Neutrophil (primary cell): ENCODE results near the gene MESP1.

Experiments
- H3K27ac ChIP-seq: fragments of 200-600 bp; sonication (generic); 2 replicates; pipeline ENCODE4 v1.5.1; 2016; ENCODE audit warnings: mild to moderate bottlenecking, moderate library complexity
- H3K27me3 ChIP-seq: fragments of 200-600 bp; sonication (generic); 2 replicates; pipeline ENCODE4 v1.6.0; 2016; ENCODE audit warnings: mild to moderate bottlenecking
- H3K36me3 ChIP-seq: fragments of 200-600 bp; sonication (generic); 2 replicates; pipeline ENCODE4 v1.5.1; 2017
- H3K4me1 ChIP-seq, 2 experiments: fragments of 200-600 bp in 1 of 2; sonication (generic) in 1 of 2; 1 replicate in 1 of 2; 2 replicates in 1 of 2; pipeline versions ENCODE4 v1.5.1 to v1.6.1; 2013 to 2016; ENCODE audit warnings: low read depth in 1 of 2, low read length in 1 of 2, mild to moderate bottlenecking in 1 of 2, moderate library complexity in 1 of 2; ENCODE audit not compliant: control insufficient read depth in 1 of 2, insufficient read depth in 1 of 2
- H3K4me3 ChIP-seq, 2 experiments: fragments of 200-600 bp in 1 of 2; sonication (generic) in 1 of 2; 1 replicate in 1 of 2; 2 replicates in 1 of 2; pipeline ENCODE4 v1.5.1; 2013 to 2016; ENCODE audit warnings: low read depth in 1 of 2, low read length in 1 of 2, mild to moderate bottlenecking in 1 of 2, moderate library complexity in 1 of 2
- H3K9me3 ChIP-seq: fragments of 200-600 bp; sonication (generic); 2 replicates; pipeline ENCODE4 v1.5.1; 2016
- CTCF ChIP-seq: fragments of 200-600 bp; sonication (generic); IDR thresholded peaks from 2 replicates; pipeline ENCODE4 v1.5.1; 2016; ENCODE audit warnings: antibody characterized with exemption

Gene MESP1

GRCh38 chr15:89772932-89773583 is 22.0 kb upstream of the MESP1 start:
- H3K4me1 ChIP-seq, result peaks cover 12 to 18% of the 10 kb centered on the region in 2 experiments
- no peak for TF ChIP-seq CTCF
- no peak overlapping the region for H3K4me3 ChIP-seq
- H3K9me3 ChIP-seq, result no peaks in the 10 kb centered on the region
- peaks cover 24% of the 10 kb centered on the region for H3K27me3 ChIP-seq
- H3K36me3 ChIP-seq, result no peaks in the 10 kb centered on the region
- no peak overlapping the region for H3K27ac ChIP-seq

GRCh38 chr15:89770041-89770440 is 19.0 kb upstream of the MESP1 start:
- no peaks in the 10 kb centered on the region for H3K27me3 ChIP-seq
- TF ChIP-seq CTCF, result no peak
- H3K27ac ChIP-seq, result no peak overlapping the region
- no peak overlapping the region for H3K4me3 ChIP-seq
- no peaks in the 10 kb centered on the region for H3K9me3 ChIP-seq
- H3K36me3 ChIP-seq, result no peaks in the 10 kb centered on the region
- no peaks in the 10 kb centered on the region for H3K4me1 ChIP-seq

GRCh38 chr15:89769366-89769765 is 18.3 kb upstream of the MESP1 start:
- TF ChIP-seq CTCF, result no peak

GRCh38 chr15:89768071-89768500 is 17.0 kb upstream of the MESP1 start:
- no peak overlapping the region for H3K4me3 ChIP-seq
- no peak for TF ChIP-seq CTCF

More at GRCh38 chr15:89769366-89769765, 18.3 kb upstream of the MESP1 start:
- no peaks in the 10 kb centered on the region for H3K4me1 ChIP-seq
- H3K36me3 ChIP-seq, result no peaks in the 10 kb centered on the region
- H3K27ac ChIP-seq, result no peak overlapping the region
- no peak overlapping the region for H3K4me3 ChIP-seq
- H3K27me3 ChIP-seq, result no peaks in the 10 kb centered on the region
- no peaks in the 10 kb centered on the region for H3K9me3 ChIP-seq

GRCh38 chr15:89767411-89767915 is 16.4 kb upstream of the MESP1 start:
- no peaks in the 10 kb centered on the region for H3K27me3 ChIP-seq
- H3K36me3 ChIP-seq, result no peaks in the 10 kb centered on the region
- H3K9me3 ChIP-seq, result no peaks in the 10 kb centered on the region
- no peak overlapping the region for H3K27ac ChIP-seq
- peaks cover 3 to 5% of the 10 kb centered on the region in 2 experiments for H3K4me1 ChIP-seq
- no peak overlapping the region for H3K4me3 ChIP-seq
- TF ChIP-seq CTCF, result no peak

More at GRCh38 chr15:89768071-89768500, 17.0 kb upstream of the MESP1 start:
- H3K4me1 ChIP-seq, result peaks cover 3 to 5% of the 10 kb centered on the region in 2 experiments
- no peak overlapping the region for H3K27ac ChIP-seq
- H3K27me3 ChIP-seq, result no peaks in the 10 kb centered on the region
- no peaks in the 10 kb centered on the region for H3K36me3 ChIP-seq
- no peaks in the 10 kb centered on the region for H3K9me3 ChIP-seq
